AG04449 (cell line): ENCODE data around the gene DRAM1.

Experiments
- CTCF ChIA-PET: fragments of 350-600 bp; formaldehyde crosslinking; extraction: SDS; loops from one replicate; lab custom pipeline; 2021; ENCODE audit warnings: antibody characterized with exemption; lab: Yijun Ruan, JAX
- POLR2A ChIA-PET: fragments of 400-600, 350-600 bp; formaldehyde crosslinking; extraction: SDS; loops from one replicate; lab custom pipeline; 2020; ENCODE audit warnings: antibody characterized with exemption, inconsistent platforms; lab: Yijun Ruan, JAX
- DNase-seq: peaks from one replicate; pipeline ENCODE4 v3.0.0-alpha.2; 2010; ENCODE audit warnings: low read depth, low spot score
- H3K4me3 ChIP-seq: 2 replicates; pipeline ENCODE4 v1.5.1; 2011; ENCODE audit warnings: low read depth, mild to moderate bottlenecking, control low read depth, low read length
- CTCF ChIP-seq: IDR thresholded peaks from one replicate; pipeline ENCODE4 v1.5.1; 2011; ENCODE audit warnings: mild to moderate bottlenecking, moderate library complexity, low read length, control low read depth, inconsistent platforms; ENCODE audit not compliant: insufficient read depth; ENCODE audit errors: missing control alignments

DRAM1 gene

GRCh38 chr12:101928556-101928955 lies 51.2 kb downstream of the DRAM1 start:
- no peak for TF ChIP-seq CTCF
- POLR2A ChIA-PET = no interaction called here
- CTCF ChIA-PET = interaction anchor here (1.0 to 2.3 kb wide), 4 partner anchors 11 to 88 kb away, joined by 4 to 12 read pairs (median 4); no protein-coding TSS in a partner anchor

GRCh38 chr12:101929365-101930041 lies 52.1 kb downstream of the DRAM1 start:
- DNase-seq = no peak
- no peak overlapping the region for H3K4me3 ChIP-seq
- CTCF ChIA-PET = interaction anchor here (1.0 to 2.3 kb wide), 4 partner anchors 10 to 89 kb away, joined by 4 to 12 read pairs (median 4); no protein-coding TSS in a partner anchor
- no peak for TF ChIP-seq CTCF
- POLR2A ChIA-PET = no interaction called here

More at GRCh38 chr12:101928556-101928955, 51.2 kb downstream of the DRAM1 start:
- no peak for DNase-seq
- no peak overlapping the region for H3K4me3 ChIP-seq

GRCh38 chr12:101931498-101932326 lies 54.3 kb downstream of the DRAM1 start:
- ChIA-PET POLR2A (no interaction called here), CTCF (interaction anchor here (0.8 to 1.1 kb wide), 4 partner anchors 7 to 159 kb away, joined by 3 read pairs; no protein-coding TSS in a partner anchor)
- no peak overlapping the region for H3K4me3 ChIP-seq
- no peak for TF ChIP-seq CTCF
- DNase-seq = no peak

- ChIA-PET CTCF (interaction anchor here (1.2 kb wide), 1 partner anchor 16 kb away, joined by 5 read pairs; no protein-coding TSS in a partner anchor), POLR2A (no interaction called here)
- no peak overlapping the region for H3K4me3 ChIP-seq
- DNase-seq = no peak
- no peak for TF ChIP-seq CTCF
Measured at GRCh38 chr12:101933866-101934514, 56.6 kb downstream of the DRAM1 start.

- no peak for TF ChIP-seq CTCF
- no peak overlapping the region for H3K4me3 ChIP-seq
- ChIA-PET CTCF (interaction anchor here (0.6 to 2.3 kb wide), 15 partner anchors 9 to 883 kb away, joined by 3 to 13 read pairs (median 3); no protein-coding TSS in a partner anchor), POLR2A (interaction anchor here (0.7 to 0.8 kb wide), 2 partner anchors 10 to 184 kb away, joined by 3 read pairs; partner anchors contain the start of gene NUP37)
- peak; percentile 92 for DNase-seq
Measured at GRCh38 chr12:101935890-101936746, 58.7 kb downstream of the DRAM1 start.
